NCI-H187 treated with DMSO at 0.1 percent for 48 hours (cell line): ENCODE data around the gene GLIS2.
"Not testable (repeated sequence)": the region's sequence is repeated elsewhere in the genome, so short reads cannot be mapped to it uniquely, and the experiment has no call there.

Experiments used
- DNase-seq: peaks from one replicate; lab custom pipeline; 2025; lab: John Stamatoyannopoulos, UW

The GLIS2 gene

DNA sequence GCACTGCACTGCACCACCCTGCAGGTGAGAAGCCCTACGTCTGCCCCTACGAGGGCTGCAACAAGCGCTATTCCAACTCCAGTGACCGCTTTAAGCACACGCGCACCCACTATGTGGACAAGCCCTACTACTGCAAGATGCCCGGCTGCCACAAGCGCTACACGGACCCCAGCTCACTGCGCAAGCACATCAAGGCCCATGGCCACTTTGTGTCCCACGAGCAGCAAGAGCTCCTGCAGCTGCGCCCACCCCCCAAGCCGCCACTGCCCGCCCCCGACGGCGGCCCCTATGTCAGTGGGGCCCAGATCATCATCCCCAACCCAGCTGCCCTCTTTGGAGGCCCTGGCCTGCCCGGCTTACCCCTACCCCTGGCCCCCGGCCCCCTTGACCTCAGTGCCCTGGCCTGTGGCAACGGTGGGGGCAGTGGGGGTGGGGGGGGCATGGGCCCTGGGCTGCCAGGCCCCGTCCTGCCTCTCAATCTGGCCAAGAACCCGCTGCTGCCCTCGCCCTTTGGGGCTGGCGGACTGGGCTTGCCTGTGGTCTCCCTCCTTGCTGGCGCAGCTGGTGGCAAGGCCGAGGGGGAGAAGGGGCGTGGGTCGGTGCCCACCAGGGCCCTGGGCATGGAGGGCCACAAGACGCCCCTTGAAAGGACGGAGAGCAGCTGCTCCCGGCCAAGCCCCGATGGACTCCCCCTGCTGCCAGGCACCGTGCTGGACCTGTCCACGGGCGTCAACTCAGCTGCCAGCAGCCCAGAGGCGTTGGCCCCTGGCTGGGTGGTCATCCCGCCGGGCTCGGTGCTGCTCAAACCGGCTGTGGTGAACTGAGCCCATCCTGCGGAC lies 21.1 kb downstream of the GLIS2 start:
- no peak for DNase-seq

DNA sequence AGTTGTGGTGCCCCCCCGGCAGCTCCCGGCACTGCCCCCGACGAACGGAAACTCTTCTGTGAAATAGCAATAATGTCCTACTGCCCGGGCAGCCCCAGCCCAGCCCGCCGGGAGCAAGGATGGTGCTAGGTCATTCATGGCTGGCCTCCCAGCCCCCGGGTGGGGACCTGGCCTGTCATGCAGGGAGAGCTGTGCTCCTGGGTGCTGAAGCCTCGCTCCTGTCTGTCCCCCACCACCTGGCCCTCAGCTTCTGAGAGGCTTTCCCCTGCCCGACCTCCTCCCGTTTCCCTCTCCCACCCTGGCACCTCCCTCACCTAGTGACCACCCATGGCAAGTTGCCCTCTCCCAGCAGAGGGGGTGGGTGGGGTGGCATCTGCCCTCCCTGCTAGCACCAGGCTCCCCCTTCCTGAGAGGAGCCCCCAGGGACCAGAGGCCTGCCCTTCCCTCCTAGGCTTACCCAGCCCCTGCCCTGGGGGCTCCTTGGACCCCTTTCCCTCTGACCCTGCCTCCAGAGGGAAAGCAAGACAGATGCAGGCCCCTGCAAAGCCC lies 21.7 kb downstream of the GLIS2 start:
- no peak for DNase-seq

DNA sequence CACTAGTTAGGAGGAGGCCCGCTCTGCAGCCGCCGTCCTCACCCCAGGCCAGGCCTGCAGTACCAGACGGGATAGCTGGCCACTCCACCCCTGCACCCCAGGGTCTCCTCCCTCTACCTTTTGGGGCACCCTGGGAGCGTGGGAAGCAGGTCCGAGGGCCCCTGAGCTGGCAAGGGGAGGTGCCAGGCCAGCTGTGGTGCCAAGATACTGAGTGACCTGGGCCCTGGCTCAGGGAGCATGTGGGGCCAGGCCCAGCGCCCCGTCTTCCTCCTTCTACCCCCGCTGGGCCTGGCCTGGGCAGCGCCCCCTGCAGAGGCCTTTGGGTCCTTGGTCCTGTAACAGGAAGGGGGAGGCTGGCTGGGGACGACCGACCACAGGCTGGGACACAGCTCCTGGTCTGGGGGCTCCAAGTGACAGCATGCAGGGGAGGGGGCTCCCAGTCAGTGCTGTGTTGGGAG lies 22.3 kb downstream of the GLIS2 start:
- no peak for DNase-seq

DNA sequence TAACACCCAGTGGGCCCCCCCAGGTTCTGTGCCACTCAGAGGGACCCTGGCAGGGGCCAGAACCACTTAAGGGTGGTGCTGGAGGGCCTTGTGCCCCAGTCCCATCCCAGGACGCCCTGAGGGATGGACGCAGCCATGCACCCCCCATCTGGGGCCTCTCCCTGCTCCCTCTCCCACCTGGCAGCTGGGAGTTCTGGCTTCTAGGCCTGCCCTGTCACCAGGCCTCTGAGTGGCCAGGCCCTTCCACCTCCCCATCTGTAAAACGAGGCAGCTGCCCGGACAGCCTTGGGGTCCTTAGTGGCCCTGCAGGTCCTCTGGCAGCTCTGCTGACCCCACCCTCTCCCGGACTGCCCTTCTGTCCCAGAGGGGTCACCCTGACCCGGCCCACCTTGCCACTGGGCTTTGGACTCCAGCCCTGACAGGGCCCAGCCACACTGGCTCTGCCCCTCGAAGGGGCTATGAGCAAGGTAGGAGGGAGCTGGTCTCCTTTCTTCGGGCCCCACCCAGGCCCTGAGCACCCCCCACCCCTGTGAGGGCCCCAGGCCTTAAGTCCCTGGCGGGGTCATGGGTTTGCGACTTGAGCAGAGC lies 22.9 kb downstream of the GLIS2 start:
- no peak for DNase-seq

DNA sequence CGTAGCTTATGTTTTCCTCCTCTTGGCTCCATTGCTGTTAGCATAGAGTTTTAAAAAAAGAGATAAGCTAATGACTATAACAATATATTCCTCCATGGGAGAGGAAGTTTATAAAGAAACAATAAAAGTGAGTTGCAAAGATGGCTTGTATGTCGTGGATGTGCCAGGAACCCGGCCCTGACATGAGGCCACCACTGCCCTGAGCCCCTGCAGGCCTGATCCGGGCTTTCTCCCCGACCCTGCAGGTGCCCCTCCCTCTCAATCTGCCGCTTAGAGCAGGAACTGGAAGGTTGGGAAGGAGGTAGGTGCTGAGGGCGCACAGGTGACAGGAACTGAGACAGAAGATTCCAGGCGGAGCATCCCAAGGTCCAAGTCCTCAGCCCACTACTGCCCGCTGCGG lies 23.6 kb downstream of the GLIS2 start:
- DNase-seq, result no peak

DNA sequence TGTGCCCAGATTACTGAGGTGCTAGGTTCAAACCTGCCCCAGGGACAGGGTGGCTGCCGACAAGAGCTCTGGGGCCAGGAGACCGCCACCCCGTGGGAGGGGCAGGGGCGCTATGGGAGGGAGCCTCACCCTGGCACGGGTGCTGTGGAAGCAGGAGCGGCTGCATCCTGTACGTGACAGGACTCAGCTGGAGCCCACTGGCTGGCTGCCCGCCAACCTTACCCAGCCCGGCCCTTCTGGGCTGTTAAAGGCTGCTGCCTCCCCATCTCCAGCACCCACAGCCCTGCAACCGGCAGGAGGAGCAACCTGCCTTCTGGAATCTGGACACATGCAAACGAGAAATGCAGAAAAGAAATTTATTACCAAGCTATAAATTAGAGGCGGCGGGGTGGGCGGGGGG lies 24.0 kb downstream of the GLIS2 start:
- no peak for DNase-seq

DNA sequence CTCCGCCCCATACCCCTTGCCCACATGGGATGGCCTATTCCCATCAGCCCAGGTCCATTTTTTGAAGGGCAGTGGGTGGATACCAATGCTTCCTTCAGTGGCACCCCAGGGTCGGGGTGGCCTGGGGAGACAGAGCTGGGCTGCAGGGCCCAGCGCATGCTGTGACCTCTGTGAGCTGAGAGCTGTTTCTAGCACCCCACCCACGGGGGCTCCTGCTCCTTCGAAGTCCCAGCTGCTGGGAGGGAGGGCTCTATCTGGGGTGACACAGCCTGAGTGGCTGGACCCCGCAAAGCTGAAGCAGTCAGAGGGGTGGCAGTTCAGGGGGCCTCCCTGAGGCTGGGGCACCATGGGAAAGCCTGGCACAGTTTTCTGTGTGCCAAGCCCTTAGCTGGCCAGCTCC lies 24.6 kb downstream of the GLIS2 start:
- DNase-seq, result no peak

DNA sequence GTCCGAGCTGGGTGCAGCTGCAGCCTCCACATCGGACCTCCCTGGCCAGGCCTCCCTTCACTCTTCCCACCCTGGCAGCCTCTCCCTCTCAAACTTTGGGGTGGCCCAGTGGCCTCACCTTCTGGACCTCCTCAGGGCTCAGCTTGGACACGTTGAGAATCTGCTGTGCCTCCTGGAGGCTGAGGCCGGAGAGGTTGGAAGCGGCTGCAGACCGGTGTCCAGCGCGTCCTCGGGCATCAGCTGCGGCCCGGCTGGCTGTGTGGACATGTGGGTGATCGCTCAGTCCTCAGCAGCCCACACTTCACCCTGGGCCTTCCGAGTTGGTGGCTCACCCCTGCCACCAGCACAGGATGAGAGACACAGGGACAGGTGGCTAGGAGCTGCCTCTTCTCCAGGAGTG lies 25.4 kb downstream of the GLIS2 start:
- no peak for DNase-seq

DNA sequence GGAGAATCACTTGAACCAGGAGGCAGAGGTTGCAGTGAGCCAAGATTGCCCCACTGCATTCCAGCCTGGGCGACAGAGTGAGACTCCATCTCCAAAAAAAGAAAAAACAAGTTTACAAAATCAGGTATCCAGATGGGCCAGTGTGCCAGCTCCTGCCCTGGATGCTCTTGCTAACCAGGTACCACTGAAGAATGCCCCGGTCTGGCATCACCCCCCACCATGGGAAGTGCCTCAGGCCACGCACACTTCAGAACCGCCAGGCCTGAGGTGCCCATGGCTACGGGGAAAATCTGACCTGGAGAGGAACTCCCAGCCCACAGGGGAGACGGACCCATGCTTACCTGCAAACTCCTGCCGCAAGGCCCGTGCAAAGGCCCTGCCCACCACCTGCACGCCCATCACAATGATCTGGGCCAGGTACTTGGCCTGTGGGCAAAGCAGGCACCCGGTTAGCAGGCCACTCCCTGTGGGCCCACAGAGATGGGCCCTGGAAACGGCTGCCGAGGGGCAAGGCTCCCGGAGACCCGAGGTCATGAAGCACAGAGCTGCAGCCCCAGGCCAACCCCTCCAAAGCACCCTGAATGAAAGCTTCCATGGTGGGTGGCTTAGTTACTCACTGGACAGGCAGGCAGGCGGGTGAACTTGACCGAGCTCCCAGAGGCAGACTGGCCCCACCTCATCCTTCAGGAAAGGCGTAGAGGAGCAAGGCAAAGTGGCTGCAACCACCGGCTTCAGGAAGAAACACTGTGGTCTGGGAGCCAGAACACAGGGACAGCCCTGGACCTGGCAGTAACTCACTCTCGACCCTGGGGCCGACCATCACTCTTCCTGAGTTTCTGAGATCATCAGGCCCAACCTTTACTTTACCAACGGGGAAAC lies 27.2 kb downstream of the GLIS2 start:
- DNase-seq, result no peak

DNA sequence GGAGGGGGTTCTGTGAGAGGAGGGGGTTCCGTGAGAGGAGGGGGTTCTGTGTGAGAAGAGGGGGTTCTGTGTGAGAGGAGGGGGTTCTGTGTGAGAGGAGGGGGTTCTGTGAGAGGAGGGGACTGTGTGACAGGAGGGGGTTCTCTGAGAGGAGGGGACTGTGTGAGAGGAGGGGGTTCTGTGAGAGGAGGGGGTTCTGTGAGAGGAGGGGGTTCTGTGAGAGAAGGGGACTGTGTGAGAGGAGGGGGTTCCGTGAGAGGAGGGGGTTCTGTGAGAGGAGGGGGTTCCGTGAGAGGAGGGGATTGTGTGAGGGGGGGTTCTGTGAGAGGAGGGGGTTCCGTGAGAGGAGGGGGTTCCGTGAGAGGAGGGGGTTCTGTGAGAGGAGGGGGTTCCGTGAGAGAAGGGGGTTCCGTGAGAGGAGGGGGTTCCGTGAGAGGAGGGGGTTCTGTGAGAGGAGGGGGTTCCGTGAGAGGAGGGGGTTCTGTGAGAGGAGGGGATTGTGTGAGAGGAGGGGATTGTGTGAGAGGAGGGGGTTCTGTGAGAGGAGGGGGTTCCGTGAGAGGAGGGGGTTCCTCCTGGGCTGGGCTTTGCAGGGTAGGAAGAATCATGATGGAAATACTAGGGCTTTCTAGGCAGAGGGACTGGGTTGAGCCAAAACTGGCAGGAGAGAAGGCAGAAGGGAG lies 28.6 kb downstream of the GLIS2 start:
- not testable (repeated sequence) for DNase-seq

DNA sequence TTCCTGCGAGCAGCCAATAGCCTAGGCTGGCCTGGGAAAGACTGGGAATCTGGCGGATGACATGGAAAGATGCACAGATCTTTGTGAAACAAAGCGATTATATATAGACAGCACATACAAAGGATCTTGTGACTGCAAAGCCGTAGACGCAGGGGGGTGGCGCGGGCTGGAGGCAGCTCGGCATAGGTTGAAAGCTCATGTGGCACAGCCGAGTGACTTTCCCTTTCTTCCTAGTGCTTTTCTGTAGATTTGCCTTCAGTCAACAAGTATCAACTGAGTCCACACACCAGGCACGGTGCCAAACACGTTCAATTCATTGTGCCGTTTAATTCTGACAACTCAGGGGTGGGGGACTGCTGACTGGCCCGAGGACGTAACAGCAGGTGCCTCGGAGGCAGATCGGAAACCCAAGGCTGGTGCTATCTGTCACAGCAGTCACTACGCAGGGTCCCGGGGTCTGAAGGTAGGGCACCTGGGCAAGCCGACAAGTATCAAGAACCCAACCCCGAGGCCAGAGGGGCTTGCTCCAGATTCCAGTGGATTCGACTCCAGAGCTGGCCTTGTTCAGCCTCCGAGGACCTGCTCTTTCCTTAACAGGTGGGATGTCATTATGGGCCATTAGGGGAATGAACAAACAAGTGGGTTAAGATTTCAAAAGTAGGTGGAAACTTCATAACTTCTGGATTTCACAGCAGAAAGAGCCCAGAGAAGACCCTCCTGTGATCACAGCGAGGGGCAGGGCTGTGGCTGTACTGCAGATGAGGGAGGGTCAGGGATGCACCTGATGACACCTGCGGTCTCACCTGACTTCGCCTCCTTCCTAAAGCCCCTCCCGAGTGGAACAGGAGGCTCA lies 29.3 kb downstream of the GLIS2 start:
- no peak for DNase-seq

DNA sequence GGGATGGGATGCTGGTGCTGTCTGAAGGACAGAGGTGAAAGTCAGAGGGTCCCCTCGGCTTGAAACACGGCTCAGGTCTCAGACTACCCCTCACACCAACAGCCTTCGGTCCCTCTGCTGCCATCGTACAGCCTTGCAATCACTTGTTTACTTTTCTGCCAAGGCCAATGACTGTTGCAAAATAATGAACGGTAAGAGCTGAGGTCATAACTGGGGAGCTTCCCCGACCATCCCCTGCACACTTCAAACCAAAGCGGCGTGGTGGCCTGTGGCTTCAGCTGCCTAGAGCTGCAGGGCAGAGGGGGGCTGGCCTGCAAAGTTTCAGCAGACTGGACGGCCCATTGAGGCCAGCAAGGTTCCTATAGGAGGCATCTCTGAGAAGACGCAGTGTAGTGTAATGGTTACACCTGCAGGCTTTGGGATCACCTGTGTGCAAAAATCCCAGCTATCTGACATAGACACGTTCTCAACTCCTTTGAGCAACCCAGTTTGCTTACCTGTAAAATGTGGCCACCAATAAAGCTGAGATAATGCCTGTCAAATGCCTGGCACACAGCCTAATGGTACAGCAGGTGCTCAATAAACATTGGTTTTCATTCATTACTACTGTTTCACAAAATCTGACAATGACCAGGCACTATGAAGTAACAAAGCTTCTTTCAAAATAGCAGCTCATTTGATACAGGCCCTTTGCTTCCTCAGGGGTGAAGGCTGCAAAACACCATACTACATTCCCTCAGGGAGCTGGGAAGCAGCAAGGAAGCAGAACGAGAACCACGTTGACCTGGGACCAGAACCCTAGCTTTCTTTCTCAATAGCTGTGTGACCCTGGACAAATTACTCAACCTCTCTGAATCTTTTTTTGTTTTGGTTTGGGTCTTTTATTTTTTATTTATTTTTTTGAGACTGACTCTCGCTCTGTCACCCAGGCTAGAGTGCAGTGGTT lies 30.2 kb downstream of the GLIS2 start:
- no peak for DNase-seq

DNA sequence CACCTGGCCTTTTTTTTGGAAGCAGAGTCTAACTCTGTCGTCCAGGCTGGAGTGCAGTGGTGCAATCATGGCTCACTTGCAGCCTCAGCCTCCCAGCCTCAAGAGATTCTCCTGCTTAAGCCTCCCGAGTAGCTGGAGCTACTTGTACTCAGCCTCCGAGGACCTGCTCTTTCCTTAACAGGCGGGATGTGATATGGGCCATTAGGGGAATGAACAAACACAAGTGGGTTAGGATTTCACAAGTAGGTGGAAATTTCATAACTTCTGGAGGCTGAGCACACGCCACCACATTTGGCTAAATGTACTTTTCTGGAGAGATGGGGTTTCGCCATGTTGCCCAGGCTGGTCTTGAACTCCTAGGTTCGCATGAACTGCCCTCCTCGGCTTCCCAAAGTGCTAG lies 31.1 kb downstream of the GLIS2 start:
- no peak for DNase-seq

DNA sequence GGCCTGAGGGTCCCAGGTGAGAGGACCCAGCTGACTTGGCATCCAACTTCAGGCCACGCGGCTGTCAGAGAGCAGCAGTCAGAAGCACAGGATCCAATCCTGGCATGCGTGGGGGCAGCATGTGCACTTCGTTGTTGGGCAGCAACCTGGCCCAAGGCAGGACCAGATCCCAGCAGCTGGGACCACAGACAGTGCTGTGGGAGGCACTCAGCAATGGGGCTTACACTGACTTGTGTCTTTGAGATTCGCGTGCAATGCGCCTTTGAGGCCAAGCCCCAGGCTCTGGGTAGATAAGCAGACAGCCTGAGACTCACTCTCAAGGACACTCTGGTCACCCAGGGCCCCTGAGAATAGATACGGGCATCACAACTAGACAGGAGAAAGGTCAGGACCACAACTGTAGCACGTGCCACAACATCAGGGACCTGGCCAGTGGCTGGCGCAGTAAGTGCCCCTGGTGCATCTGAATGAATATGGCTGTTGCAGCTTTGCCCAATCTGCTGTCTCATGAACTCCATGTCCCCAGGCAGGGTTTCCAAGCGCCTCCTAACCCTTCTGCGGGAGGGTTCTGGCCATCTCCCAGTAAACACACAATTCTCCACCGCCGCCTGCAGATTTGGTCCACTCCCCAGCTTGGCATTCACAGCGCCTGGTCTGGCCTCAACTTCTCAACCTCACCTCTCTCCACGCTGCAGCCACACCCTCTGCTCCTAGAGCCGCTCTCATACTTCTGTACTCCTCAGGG lies 32.1 kb downstream of the GLIS2 start:
- DNase-seq, result no peak

DNA sequence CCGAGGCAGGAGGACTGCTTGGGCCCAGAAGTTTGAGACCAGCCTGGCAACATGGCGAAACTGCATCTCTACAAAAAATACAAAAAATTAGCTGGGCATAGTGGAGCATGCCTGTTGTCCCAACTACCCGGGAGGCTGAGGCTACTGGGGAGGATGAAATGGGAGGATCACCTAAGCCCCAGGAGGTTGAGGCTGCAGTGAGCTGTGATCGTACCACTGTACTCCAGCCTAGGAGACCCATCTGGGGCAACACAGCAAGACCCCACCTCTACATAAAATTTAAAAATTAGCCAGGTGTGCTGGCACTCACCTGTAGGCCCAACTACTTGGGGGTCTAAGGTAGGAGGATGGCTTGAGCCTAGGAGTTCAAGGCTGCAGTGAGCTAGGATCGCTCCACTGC lies 33.5 kb downstream of the GLIS2 start:
- no peak for DNase-seq

DNA sequence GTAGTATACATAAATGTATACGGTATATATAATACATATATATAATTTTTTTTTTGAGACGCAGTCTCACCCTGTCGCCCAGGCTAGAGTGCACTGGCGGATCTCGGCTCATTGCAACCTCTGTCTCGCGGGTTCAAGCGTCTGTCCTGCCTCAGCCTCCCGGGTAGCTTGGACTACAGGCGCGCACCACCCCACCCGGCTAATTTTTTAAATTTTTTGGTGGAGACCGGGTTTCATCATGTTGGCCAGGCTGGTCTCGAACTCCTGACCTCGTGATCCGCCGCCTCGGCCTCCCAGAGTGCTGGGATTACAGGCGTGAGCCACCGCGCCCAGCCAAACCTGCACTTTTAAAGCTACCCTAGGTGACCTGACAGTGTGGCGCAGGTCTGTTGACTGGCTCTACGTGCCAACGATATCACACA lies 34.5 kb downstream of the GLIS2 start:
- no peak for DNase-seq

DNA sequence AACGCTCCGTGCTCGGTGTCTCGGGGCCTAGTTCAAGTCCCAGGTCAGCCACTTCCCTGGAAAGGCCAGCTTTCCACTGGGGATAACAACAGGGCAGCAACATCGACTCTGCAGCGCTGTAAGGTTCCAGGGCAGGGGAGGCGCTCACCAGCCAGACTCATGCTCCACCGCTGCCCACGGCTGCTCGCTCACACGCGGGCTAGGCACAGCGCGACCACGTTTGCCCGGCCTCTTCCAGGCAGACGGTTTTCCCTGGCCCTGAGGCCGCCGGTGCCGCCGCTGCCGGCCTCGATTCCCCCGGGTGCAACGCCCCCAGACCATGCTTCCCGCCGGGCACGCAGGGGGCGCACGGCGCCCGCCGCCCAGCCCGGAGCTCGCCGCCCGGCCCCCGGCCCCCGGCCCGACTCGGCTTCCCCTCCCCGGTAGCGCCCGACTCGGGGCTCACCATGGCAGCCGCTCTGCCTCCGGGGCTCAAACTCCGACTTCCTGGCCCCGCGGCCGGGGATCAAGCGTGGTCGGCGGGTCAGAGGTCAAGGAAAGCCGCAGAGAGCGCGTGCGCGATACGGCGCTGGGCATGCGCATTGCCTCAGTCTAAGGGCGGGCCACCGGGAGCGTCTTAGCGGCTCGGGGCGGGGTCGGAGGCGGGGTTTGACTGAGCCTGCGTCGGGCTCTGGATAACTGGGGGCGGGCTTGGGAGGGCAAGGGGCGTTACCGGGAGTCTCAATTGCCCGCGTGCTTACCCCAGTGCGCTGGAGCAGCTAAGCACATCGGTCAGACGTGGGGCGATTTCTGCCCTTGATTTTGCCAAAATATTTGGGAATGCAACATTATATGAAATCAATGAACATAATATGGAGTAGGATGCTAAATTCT lies 35.2 kb downstream of the GLIS2 start, which contains the start of gene PAM16:
PAM16 (minus strand) TSS at position 535 of the 873 bp plus-strand sequence; CDS start at position 448, 87 bp downstream.
- peak; percentile 21 for DNase-seq

DNA sequence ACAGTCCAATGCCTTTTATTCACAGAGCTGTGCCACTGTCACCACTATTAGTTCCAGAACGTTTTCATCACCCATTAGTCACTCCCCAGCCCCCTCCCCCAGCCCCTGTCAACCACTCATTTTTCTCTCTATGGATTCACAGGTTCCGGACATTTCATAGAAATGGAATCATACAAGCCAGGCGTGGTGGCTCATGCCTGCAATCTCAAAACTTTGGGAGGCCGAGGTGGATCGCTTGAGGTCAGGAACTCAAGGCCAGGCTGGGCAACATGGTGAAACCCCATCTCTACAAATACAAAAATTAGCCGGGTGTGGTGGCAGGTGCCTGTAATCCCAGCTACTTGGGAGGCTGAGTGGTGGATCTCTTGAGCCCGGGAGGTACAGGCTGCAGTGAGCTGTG lies 36.0 kb downstream of the GLIS2 start:
- no peak for DNase-seq
